Parietal lobe (tissue), 2 donors: ENCODE measurements around the gene IFI30. TPM values are rescaled to one million over a fixed set of nuclear protein-coding genes. Genes with fewer than 3 reads are reported as not detected.

Source experiments
- small RNA-seq: library from RNA; depleted of rRNA; stranded (forward); fragments of <200 nt; gene quantifications from one replicate; pipeline ENCODE3, GENCODE V24; 2014; ENCODE audit warnings: low replicate concordance
- total RNA-seq: library from RNA; depleted of rRNA; stranded (reverse); fragments of >200 nt; gene quantifications from one replicate; pipeline ENCODE4 v1.2.3, GENCODE V29; 2014

IFI30 gene
- not detected for total RNA-seq

GRCh38 chr19:18173572-18174288 is at the start of gene IFI30:
Gene IFI30, plus strand, starts transcription at chr19:18173813. Its CDS starts 29 bp downstream, at chr19:18173842.

DNA sequence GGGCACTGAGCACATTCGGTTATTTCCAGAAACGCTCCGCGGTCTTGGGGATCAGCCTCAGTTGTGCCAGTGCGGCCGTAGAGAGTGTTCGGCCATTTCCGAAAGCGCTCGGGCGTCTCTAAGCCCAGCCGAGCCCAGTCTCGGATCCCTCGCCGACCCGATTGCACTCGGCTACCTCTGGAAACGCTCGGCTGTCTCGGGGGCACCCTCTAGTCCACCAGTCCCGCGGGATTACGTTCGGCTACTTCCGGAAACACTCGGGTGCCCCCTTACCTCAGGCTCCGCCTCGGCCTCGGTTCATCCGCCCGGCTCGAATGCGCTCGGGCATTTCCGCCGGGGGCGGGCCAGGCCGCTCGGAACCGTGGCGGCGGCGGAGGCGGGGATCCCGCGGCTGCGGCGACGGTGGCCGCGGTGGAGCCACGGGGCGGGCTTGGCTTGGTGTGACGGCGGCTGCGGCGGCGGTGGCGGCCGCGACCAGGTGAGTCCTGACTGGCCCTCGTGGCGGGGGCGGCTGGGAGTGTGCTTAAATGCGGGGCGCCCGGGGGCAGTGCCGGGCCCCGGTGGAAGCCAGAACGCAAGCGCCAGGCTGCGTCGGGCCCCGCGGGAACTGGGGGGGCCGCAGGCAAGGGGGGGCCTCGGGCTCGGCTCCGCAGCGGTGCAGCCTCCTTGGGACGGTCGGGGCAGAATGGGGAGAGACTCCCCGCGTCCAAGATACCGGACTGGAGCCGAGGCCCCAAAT is 20.6 kb upstream of the IFI30 start, which contains the start of gene PIK3R2:
Gene PIK3R2, plus strand, starts transcription at position 347 of the 739 bp plus-strand sequence. CDS start 2,717 bp downstream, outside the sequence.

DNA sequence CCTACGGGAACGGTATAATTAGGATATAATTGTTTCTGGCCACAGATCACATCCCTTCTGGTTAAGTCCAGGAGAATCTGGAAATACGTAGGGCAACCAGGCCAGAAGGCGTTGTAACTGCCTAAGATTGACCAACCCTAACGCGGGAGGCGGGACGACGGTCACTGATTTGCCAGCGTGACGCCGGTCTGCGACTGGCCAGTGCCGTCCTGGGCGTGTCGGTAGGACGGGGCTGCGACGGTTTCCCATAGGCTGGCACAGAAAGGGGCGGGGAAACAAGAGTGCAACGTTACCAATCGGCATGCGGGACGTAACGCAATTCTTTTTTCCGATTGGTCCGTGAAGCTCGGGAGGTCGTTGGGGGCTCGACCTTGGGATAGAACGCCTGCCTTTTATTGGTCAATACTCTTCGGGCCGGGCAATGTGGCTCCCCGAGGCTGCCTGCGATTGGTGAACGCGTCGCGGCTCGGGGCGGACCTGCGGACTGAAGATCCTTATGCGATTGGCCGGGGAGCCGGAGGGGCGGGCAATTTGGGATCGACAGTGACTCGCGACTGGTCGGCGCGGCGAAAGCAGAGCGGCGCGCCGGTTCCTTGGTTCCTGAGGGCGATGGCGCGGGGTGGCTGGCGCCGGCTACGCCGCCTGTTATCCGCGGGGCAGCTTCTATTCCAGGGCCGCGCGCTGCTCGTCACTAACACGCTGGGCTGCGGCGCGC is 19.2 kb downstream of the IFI30 start, which contains the start of gene MPV17L2:
Gene MPV17L2, plus strand, starts transcription at position 546 of the 715 bp plus-strand sequence. Its CDS starts 64 bp downstream, at position 610.

DNA sequence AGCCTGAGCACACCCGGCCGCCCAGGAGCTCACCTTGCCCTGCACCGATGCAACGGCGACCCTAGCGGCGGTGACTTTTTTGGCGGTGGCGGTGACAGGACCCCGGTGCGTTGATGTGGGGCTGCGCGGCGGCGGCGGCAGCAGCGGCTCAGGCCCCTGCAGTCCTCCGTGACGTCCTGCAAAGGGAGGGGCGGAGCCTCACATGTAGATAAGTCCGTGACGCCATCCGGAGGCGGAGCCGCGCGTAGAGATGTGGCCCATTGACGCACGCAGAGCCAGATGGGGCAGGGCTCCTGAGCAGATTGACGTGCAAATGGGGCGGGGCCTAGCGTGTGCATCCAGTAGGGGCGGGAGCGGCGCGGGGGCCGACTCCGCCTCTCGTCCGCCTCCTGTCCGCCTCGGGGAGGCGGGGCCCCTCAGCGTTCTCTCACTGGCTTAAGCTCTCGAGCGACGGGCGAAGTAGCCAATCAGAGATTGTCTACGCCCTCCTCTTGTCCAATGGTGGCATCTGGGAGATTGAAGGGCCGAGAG is 30.3 kb downstream of the IFI30 start, which contains the start of gene RAB3A:
Gene RAB3A, minus strand, starts transcription at position 180 of the 531 bp plus-strand sequence. CDS start 1,302 bp downstream, outside the sequence.

DNA sequence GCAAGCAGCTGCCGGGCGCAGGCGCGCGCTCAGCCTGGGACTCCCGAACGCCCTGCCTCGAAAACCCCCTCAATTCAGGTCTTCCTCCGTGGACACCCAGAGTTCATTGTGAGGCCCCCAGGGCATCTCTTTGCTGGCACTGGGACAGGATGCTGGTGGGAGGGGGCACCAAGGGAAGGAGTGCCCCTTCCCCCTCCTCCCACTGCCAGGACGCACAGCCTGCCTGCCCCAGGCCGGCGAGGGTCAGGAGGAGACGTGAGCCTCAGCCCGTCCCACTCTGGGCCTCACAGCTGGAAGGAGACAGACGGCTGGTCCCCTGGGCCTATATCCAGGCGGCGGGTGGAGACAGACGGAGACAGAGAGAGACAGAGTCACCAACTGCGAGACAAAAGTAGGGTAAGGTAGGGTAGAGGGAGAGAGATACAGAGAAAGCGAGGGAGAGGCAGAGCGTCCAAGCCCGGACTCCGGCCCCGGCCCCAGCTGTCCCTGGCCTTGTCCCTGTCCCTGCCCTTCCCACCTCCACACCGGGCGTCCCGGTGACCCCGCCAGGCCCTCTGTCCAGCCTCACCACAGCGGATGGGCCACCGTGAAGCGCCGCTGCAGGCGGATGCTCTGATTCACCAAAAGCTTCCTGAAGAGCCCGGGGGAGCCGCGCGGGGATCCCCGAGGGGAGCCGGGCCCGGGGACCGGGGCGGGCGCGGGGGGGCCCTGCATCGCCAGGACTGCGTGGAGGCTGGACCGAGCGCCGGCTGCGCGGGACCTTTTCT is 52.3 kb downstream of the IFI30 start, which contains the start of gene PDE4C:
Gene PDE4C, minus strand, starts transcription at position 737 of the 767 bp plus-strand sequence. Its CDS starts 23 bp downstream, at position 714.

Small RNA genes lying within 50 kb of the gene (small RNA-seq; reads per million reads assigned to genes)
- not detected for gene IFI30

Other genes starting within 250 kb of the IFI30 start
- 22.8 TPM for gene CCDC124, start 240.8 kb upstream of the IFI30 start, total RNA-seq
- 37.6 TPM for gene KCNN1, start 206.7 kb upstream of the IFI30 start, total RNA-seq
- gene ARRDC2, start 165.6 kb upstream of the IFI30 start, total RNA-seq = 1.9 TPM
- not detected for gene IL12RB1, start 86.9 kb upstream of the IFI30 start, total RNA-seq
- 6.9 TPM for gene MAST3, start 76.0 kb upstream of the IFI30 start, total RNA-seq
- 60.7 TPM for gene PIK3R2, start 20.6 kb upstream of the IFI30 start, total RNA-seq
- 3.1 TPM for gene MPV17L2, start 19.4 kb downstream of the IFI30 start, total RNA-seq
- gene RAB3A, start 30.2 kb downstream of the IFI30 start, total RNA-seq = 75.4 TPM
- 3.1 TPM for gene PDE4C, start 52.6 kb downstream of the IFI30 start, total RNA-seq
- gene IQCN, start 100.6 kb downstream of the IFI30 start, total RNA-seq = 2.5 TPM
- 90.8 TPM for gene JUND, start 107.8 kb downstream of the IFI30 start, total RNA-seq
- 53.5 TPM for gene LSM4, start 149.3 kb downstream of the IFI30 start, total RNA-seq
- 24.7 TPM for gene PGPEP1, start 166.8 kb downstream of the IFI30 start, total RNA-seq
- 0.63 TPM for gene GDF15, start 212.3 kb downstream of the IFI30 start, total RNA-seq
- gene LRRC25, start 223.8 kb downstream of the IFI30 start, total RNA-seq = 0.31 TPM
- gene SSBP4, start 245.6 kb downstream of the IFI30 start, total RNA-seq = 53.5 TPM